HepG2 (cell line): ENCODE results near the gene DMPK. TPM values are rescaled to one million over a fixed set of nuclear protein-coding genes. Genes with fewer than 3 reads are reported as not detected.

ENCODE experiments used
- ATF5 ChIP-seq: sonication (generic); formaldehyde crosslinking; IDR thresholded peaks from 2 replicates; pipeline ENCODE4 v1.4.0; 2020; ENCODE audit warnings: mild to moderate bottlenecking, low read depth, missing genetic modification reagents
- ATF6 ChIP-seq: sonication (generic); formaldehyde crosslinking; conservative IDR thresholded peaks from 2 replicates; pipeline ENCODE4 v1.4.0; 2020; ENCODE audit warnings: missing genetic modification reagents
- ELF3 ChIP-seq: IDR thresholded peaks from 2 replicates; pipeline ENCODE4 v1.6.1; 2016; ENCODE audit warnings: missing genetic modification reagents, missing compliant biosample characterization
- MAF1 ChIP-seq: sonication (generic); formaldehyde crosslinking; IDR thresholded peaks from 2 replicates; pipeline ENCODE4 v1.5.0; 2020; ENCODE audit warnings: missing genetic modification reagents, borderline replicate concordance
- PHF21A ChIP-seq: sonication (generic); formaldehyde crosslinking; IDR thresholded peaks from 2 replicates; pipeline ENCODE4 v1.5.0; 2020; ENCODE audit warnings: mild to moderate bottlenecking, missing genetic modification reagents
- PITX1 ChIP-seq: sonication (generic); formaldehyde crosslinking; IDR thresholded peaks from 2 replicates; pipeline ENCODE4 v1.5.1; 2020; ENCODE audit warnings: mild to moderate bottlenecking, missing genetic modification reagents
- TRIM24 ChIP-seq: sonication (generic); formaldehyde crosslinking; IDR thresholded peaks from 2 replicates; pipeline ENCODE4 v1.8.0; 2022; ENCODE audit warnings: mild to moderate bottlenecking, missing genetic modification reagents
- USF2 ChIP-seq, 2 experiments: sonication (generic) in 1 of 2; formaldehyde crosslinking in 1 of 2; IDR thresholded peaks; 2 replicates each; pipeline versions ENCODE4 v1.5.1 to v1.6.1; 2011 to 2020; ENCODE audit warnings: borderline replicate concordance in 1 of 2, low read depth in 1 of 2, low read length in 1 of 2, mild to moderate bottlenecking in 1 of 2, missing genetic modification reagents in 1 of 2, moderate library complexity in 1 of 2
- ZBTB25 ChIP-seq: IDR thresholded peaks from 2 replicates; pipeline ENCODE4 v1.6.1; 2018; ENCODE audit warnings: missing genetic modification reagents
- ZFP37 ChIP-seq: sonication (generic); formaldehyde crosslinking; IDR thresholded peaks from 2 replicates; pipeline ENCODE4 v1.4.0; 2020; ENCODE audit warnings: missing genetic modification reagents, borderline replicate concordance
- ZNF318 ChIP-seq: sonication (generic); formaldehyde crosslinking; IDR thresholded peaks from 2 replicates; pipeline ENCODE4 v1.4.0; 2020; ENCODE audit warnings: mild to moderate bottlenecking, missing genetic modification reagents
- ZNF343 ChIP-seq: sonication (generic); formaldehyde crosslinking; IDR thresholded peaks from 2 replicates; pipeline ENCODE4 v1.4.0; 2020; ENCODE audit warnings: mild to moderate bottlenecking, missing genetic modification reagents
- ZNF816 ChIP-seq: sonication (generic); formaldehyde crosslinking; IDR thresholded peaks from 2 replicates; pipeline ENCODE4 v1.8.0; 2022; ENCODE audit warnings: missing genetic modification reagents, mild to moderate bottlenecking, borderline replicate concordance
- polyA plus RNA-seq, 8 experiments: library from polyadenylated mRNA; depleted of rRNA in 3 of 8; stranded (reverse) in 7 of 8; unstranded in 1 of 8; fragments of >200 nt; fragmentation: Illumina TruSeq in 4 of 8; extraction: Trizol in 4 of 8; gene quantifications; 2 replicates each; pipeline versions ENCODE4 v1.2.1 to v1.2.3, GENCODE V29; 2011 to 2016; ENCODE audit warnings: low read depth in 4 of 8, missing spikeins in 1 of 8, mixed read lengths in 1 of 8; ENCODE audit not compliant: insufficient read depth in 1 of 8
- total RNA-seq, 5 experiments: library from RNA; depleted of rRNA; stranded (reverse); fragments of >200 nt; fragmentation: Illumina TruSeq; extraction: Trizol; gene quantifications; 2 replicates each; pipeline ENCODE4 v1.2.3, GENCODE V29; 2016; ENCODE audit warnings: low read depth in 1 of 5

DMPK gene
- total and polyA plus RNA-seq, 2 of the 13 experiments (the other 11 are each of a cell fraction or from before 2014, with no cell fraction given) = 5.3 to 8.8 TPM

GRCh38 chr19:45781214-45782161, 802 bp downstream of the DMPK start (continued):
- TF ChIP-seq ZNF318 (CRISPR knock-in tag) (no peak), TRIM24 (CRISPR knock-in tag) (no peak), PITX1 (CRISPR knock-in tag) (no peak), ATF5 (CRISPR knock-in tag) (no peak), ZBTB25 (CRISPR knock-in tag) (no peak), USF2 (IDR thresholded peaks at IDR 0.05; ENCODE audit: low read depth, low read length) (no peak), USF2 (CRISPR knock-in tag; IDR thresholded peaks at IDR 0.05; ENCODE audit: borderline replicate concordance) (no peak), ATF6 (no peak), MAF1 (CRISPR knock-in tag) (no peak), ELF3 (CRISPR knock-in tag) (no peak), ZNF816 (CRISPR knock-in tag) (no peak), ZNF343 (CRISPR knock-in tag) (no peak), PHF21A (no peak), ZFP37 (no peak)
